GM18519 (cell line): ENCODE data around the gene SPOCK1.
A peak's percentile ranks its signal among the peaks of the same experiment; 100 is the strongest.

ENCODE experiments used
- ATAC-seq: cut with Tn5 transposase; IDR thresholded peaks from one replicate; pipeline ENCODE4 v1.9.1; 2021; ENCODE audit warnings: mild to moderate bottlenecking, moderate library complexity; ENCODE audit not compliant: unreplicated experiment, low FRiP score

The SPOCK1 gene

GRCh38 chr5:137095597-137095996 is 403.5 kb downstream of the SPOCK1 start:
- ATAC-seq: no peak

GRCh38 chr5:137092831-137093230 is 406.3 kb downstream of the SPOCK1 start:
- no peak for ATAC-seq

- ATAC-seq: no peak
Measured at GRCh38 chr5:137091472-137091871, 407.7 kb downstream of the SPOCK1 start.

- ATAC-seq: no peak
Measured at GRCh38 chr5:137090721-137091120, 408.4 kb downstream of the SPOCK1 start.

- no peak for ATAC-seq
Measured at GRCh38 chr5:137090151-137090550, 409.0 kb downstream of the SPOCK1 start.

- no peak for ATAC-seq
Measured at GRCh38 chr5:137088175-137088574, 411.0 kb downstream of the SPOCK1 start.

- no peak for ATAC-seq
Measured at GRCh38 chr5:137086342-137086741, 412.8 kb downstream of the SPOCK1 start.

GRCh38 chr5:137085206-137085605 is 413.9 kb downstream of the SPOCK1 start:
- no peak for ATAC-seq

- ATAC-seq: no peak
Measured at GRCh38 chr5:137084016-137084415, 415.1 kb downstream of the SPOCK1 start.

- ATAC-seq: no peak
Measured at GRCh38 chr5:137082951-137083350, 416.2 kb downstream of the SPOCK1 start.

- ATAC-seq: no peak
Measured at GRCh38 chr5:137078171-137078665, 420.9 kb downstream of the SPOCK1 start.

- peak; percentile 56 for ATAC-seq
Measured at GRCh38 chr5:137075163-137075970, 423.8 kb downstream of the SPOCK1 start.

GRCh38 chr5:137073189-137073588 is 425.9 kb downstream of the SPOCK1 start:
- ATAC-seq: no peak

GRCh38 chr5:137072361-137073115 is 426.6 kb downstream of the SPOCK1 start:
- peak; percentile 63 for ATAC-seq

GRCh38 chr5:137071931-137072330 is 427.2 kb downstream of the SPOCK1 start:
- no peak for ATAC-seq

- ATAC-seq: no peak
Measured at GRCh38 chr5:137071526-137071925, 427.6 kb downstream of the SPOCK1 start.

- ATAC-seq: no peak
Measured at GRCh38 chr5:137070521-137070920, 428.6 kb downstream of the SPOCK1 start.

- ATAC-seq: no peak
Measured at GRCh38 chr5:137069358-137069757, 429.8 kb downstream of the SPOCK1 start.

- no peak for ATAC-seq
Measured at GRCh38 chr5:137061382-137061781, 437.7 kb downstream of the SPOCK1 start.

GRCh38 chr5:137058089-137058488 is 441.0 kb downstream of the SPOCK1 start:
- no peak for ATAC-seq

GRCh38 chr5:137056676-137057075 is 442.4 kb downstream of the SPOCK1 start:
- ATAC-seq: no peak
